K562 (cell line): ENCODE measurements around the gene ZNF692. TPM values are rescaled to one million over a fixed set of nuclear protein-coding genes. Genes with fewer than 3 reads are reported as not detected.

Source experiments
- ATAC-seq: fragments of 200-7000 bp; cut with Tn5 transposase; 3 replicates; pipeline ENCODE4 v1.9.1; 2020; ENCODE audit warnings: moderate library complexity
- BruUV-seq: library from RNA; stranded (reverse); fragments of 400-500 nt; replicated peaks from 2 replicates; lab custom pipeline; 2021; lab: Mats Ljungman, UMichigan
- CTCF ChIA-PET: fragments of 300-600 bp; formaldehyde crosslinking; extraction: SDS; loops from one replicate; lab custom pipeline; 2021; ENCODE audit warnings: low intra/inter-chr PET ratio; lab: Yijun Ruan, JAX
- POLR2A ChIA-PET: fragments of 300-600, 350-650 bp; sonication (Branson Sonifier 250); formaldehyde crosslinking; extraction: SDS; loops from one replicate; lab custom pipeline; 2021; ENCODE audit warnings: antibody characterized with exemption, inconsistent platforms; lab: Yijun Ruan, JAX
- DNase-seq, 4 experiments: peaks; one replicate each; pipeline versions ENCODE4 v3.0.0 to v3.0.0-alpha.2; 2011 to 2018; ENCODE audit warnings: low spot score in 3 of 4, mixed read lengths in 3 of 4; ENCODE audit errors: extremely low read depth in 1 of 4
- FAIRE-seq: peaks from 2 replicates; lab custom pipeline; 2011; peaks lifted over from hg19 to GRCh38; lab: Jason Lieb, UNC
- H2AFZ ChIP-seq: 2 replicates; pipeline ENCODE4 v1.6.0; 2011; ENCODE audit warnings: low read depth, low read length, control low read depth, inconsistent platforms
- H3K27ac ChIP-seq: fragments of 200-600 bp; 3 replicates; pipeline ENCODE4 v1.8.0; 2011; ENCODE audit warnings: low read depth, mild to moderate bottlenecking, control low read depth, inconsistent platforms, low read length, moderate library complexity, mixed read lengths; ENCODE audit errors: extremely low read depth
- H3K27me3 ChIP-seq, 2 experiments: fragments of 300-600 bp in 1 of 2; 2 replicates in 1 of 2; 3 replicates in 1 of 2; pipeline versions ENCODE4 v1.6.0 to v1.8.0; 2011; ENCODE audit warnings: inconsistent platforms in 2 of 2, low read length in 2 of 2, mild to moderate bottlenecking in 1 of 2, mixed read lengths in 1 of 2, moderate library complexity in 1 of 2; ENCODE audit not compliant: control insufficient read depth in 2 of 2, insufficient read depth in 2 of 2
- H3K36me3 ChIP-seq: fragments of 300-600 bp; 3 replicates; pipeline ENCODE4 v1.8.0; 2011; ENCODE audit warnings: mild to moderate bottlenecking, low read length, inconsistent platforms; ENCODE audit not compliant: control insufficient read depth, insufficient read depth
- H3K4me1 ChIP-seq, 2 experiments: fragments of 200-600 bp in 1 of 2; replicated peaks in 1 of 2; 2 replicates in 1 of 2; 3 replicates in 1 of 2; pipeline versions ENCODE4 v1.5.1 to v1.8.0; 2011; ENCODE audit warnings: inconsistent platforms in 2 of 2, low read length in 2 of 2, mild to moderate bottlenecking in 1 of 2, mixed read lengths in 1 of 2, moderate library complexity in 1 of 2; ENCODE audit not compliant: control insufficient read depth in 2 of 2, insufficient read depth in 2 of 2
- H3K4me2 ChIP-seq: 2 replicates; pipeline ENCODE4 v1.6.1; 2011; ENCODE audit warnings: low read length, control low read depth, inconsistent platforms, mixed read lengths; ENCODE audit not compliant: insufficient read depth
- H3K4me3 ChIP-seq: fragments of 200-600 bp; sonication (generic), shearing (Covaris generic); 2 replicates; pipeline ENCODE4 v1.5.1; 2016; ENCODE audit warnings: control low read depth, inconsistent platforms
- H3K79me2 ChIP-seq: fragments of 200-600 bp; 3 replicates; pipeline ENCODE4 v1.8.0; 2011; ENCODE audit warnings: low read length, inconsistent platforms; ENCODE audit not compliant: control insufficient read depth, insufficient read depth
- H3K9ac ChIP-seq, 2 experiments: 2 replicates each; pipeline versions ENCODE4 v1.6.0 to v1.6.1; 2011; ENCODE audit warnings: low read depth in 2 of 2, low read length in 2 of 2, control low read depth in 1 of 2, inconsistent platforms in 1 of 2, mild to moderate bottlenecking in 1 of 2, mixed read lengths in 1 of 2; ENCODE audit not compliant: insufficient read depth in 1 of 2
- H3K9me1 ChIP-seq: one replicate; pipeline ENCODE4 v1.6.0; 2011; ENCODE audit warnings: inconsistent platforms, mild to moderate bottlenecking, low read length, moderate library complexity; ENCODE audit not compliant: control insufficient read depth, insufficient read depth
- H3K9me3 ChIP-seq: replicated peaks from 2 replicates; pipeline ENCODE4 v1.5.1; 2011; ENCODE audit warnings: low read depth, low read length, inconsistent platforms; ENCODE audit not compliant: control insufficient read depth, insufficient read depth
- H4K20me1 ChIP-seq: replicated peaks from 2 replicates; pipeline ENCODE4 v1.6.1; 2011; ENCODE audit warnings: low read length, inconsistent platforms, mixed read lengths; ENCODE audit not compliant: control insufficient read depth, insufficient read depth
- CC2D1A ChIP-seq: fragments of 450-650 bp; IDR thresholded peaks from 2 replicates; pipeline ENCODE4 v1.6.1; 2017; ENCODE audit warnings: mild to moderate bottlenecking
- CHD4 ChIP-seq: fragments of 200-600 bp; sonication (generic); IDR thresholded peaks from 3 replicates; pipeline ENCODE4 v1.6.1; 2012; ENCODE audit warnings: low read depth, mild to moderate bottlenecking, mixed read lengths, low read length, inconsistent platforms; ENCODE audit not compliant: insufficient read depth, insufficient replicate concordance, poor library complexity, severe bottlenecking
- PHF21A ChIP-seq: fragments of 450-650 bp; IDR thresholded peaks from 2 replicates; pipeline ENCODE4 v1.6.1; 2017; ENCODE audit warnings: low read depth, borderline replicate concordance
- RBM39 ChIP-seq: fragments of 200-400 bp; formaldehyde crosslinking; optimal IDR thresholded peaks from 2 replicates; pipeline ENCODE3; 2018; ENCODE audit warnings: low read depth, low read length
- RNF2 ChIP-seq: sonication (generic); IDR thresholded peaks from 2 replicates; pipeline ENCODE4 v1.6.1; 2016
- RUNX1 ChIP-seq: sonication (generic); IDR thresholded peaks from 2 replicates; pipeline ENCODE4 v1.6.1; 2016; ENCODE audit warnings: antibody characterized with exemption, low read depth
- SP1 ChIP-seq: sonication (generic); formaldehyde crosslinking; IDR thresholded peaks from 2 replicates; pipeline ENCODE4 v1.8.1; 2022; ENCODE audit warnings: mild to moderate bottlenecking, missing genetic modification reagents
- TFAP4 ChIP-seq: sonication (generic); formaldehyde crosslinking; IDR thresholded peaks from 2 replicates; pipeline ENCODE4 v1.8.0; 2022; ENCODE audit warnings: missing genetic modification reagents, mild to moderate bottlenecking, moderate library complexity, borderline replicate concordance
- UBTF ChIP-seq, 2 experiments: IDR thresholded peaks; 2 replicates each; pipeline ENCODE4 v1.6.1; 2012; ENCODE audit warnings: improper control_type of control experiment in 2 of 2, low read depth in 2 of 2, low read length in 2 of 2, borderline replicate concordance in 1 of 2
- ZNF79 ChIP-seq: fragments of 250-450 bp; sonication (Bioruptor Pico); IDR thresholded peaks from 2 replicates; pipeline ENCODE4 v1.4.0; 2020; ENCODE audit warnings: low read depth, mild to moderate bottlenecking, moderate library complexity
- WGBS: fragments of 100-300 bp; shearing (Covaris generic); methylation state at CpG from one replicate; pipeline ENCODE4 v1.1.6; 2016; ENCODE audit warnings: low coverage, mixed read lengths; ENCODE audit not compliant: insufficient coverage; ENCODE audit errors: missing lambda C conversion rate; 5-methylcytosine and 5-hydroxymethylcytosine counted together
- in situ Hi-C: fragments of 300-500 bp; cut with MboI; formaldehyde crosslinking; loops from 4 replicates; pipeline ENCODE4 v1.15.0; 2018; ENCODE audit warnings: inconsistent platforms, mixed read lengths
- intact Hi-C: fragments of 100-400 bp; cut with micrococcal nuclease; formaldehyde crosslinking; loops from 2 replicates; pipeline ENCODE4 v1.14.2; 2022
- polyA plus RNA-seq, 8 experiments: library from polyadenylated mRNA; depleted of rRNA in 4 of 8; stranded (reverse) in 5 of 8; unstranded in 3 of 8; fragments of >200 nt; fragmentation: Nextera tagmentation in 2 of 8; fragmentation: Illumina TruSeq in 1 of 8; extraction: Ambion mirVana in 2 of 8; extraction: Trizol in 1 of 8; gene quantifications; 2 replicates each; pipeline versions ENCODE4 v1.2.1 to v1.2.3, GENCODE V29; 2011 to 2014; ENCODE audit warnings: inconsistent platforms in 1 of 8, missing spikeins in 1 of 8
- total RNA-seq, 7 experiments: library from RNA; depleted of rRNA in 6 of 7; stranded (reverse); fragments of >200 nt in 6 of 7; fragmentation: Illumina TruSeq in 2 of 7; extraction: Trizol in 2 of 7; gene quantifications; 2 replicates each; pipeline versions ENCODE4 v1.2.1 to v1.2.3, GENCODE V29; 2011 to 2021; ENCODE audit warnings: low replicate concordance in 1 of 7
- TF ChIP-seq, protein P1 (sequence below), 2 experiments: fragments of 450-650 bp; conservative IDR thresholded peaks; 2 replicates each; pipeline ENCODE4 v1.6.1; 2017; ENCODE audit warnings: mild to moderate bottlenecking in 2 of 2, moderate library complexity in 2 of 2
- TF ChIP-seq, protein P2 (sequence below): fragments of 250-450 bp; sonication (Bioruptor Pico); IDR thresholded peaks from 2 replicates; pipeline ENCODE4 v1.9.0; 2021; ENCODE audit warnings: mild to moderate bottlenecking, inconsistent platforms

The ZNF692 gene
- total and polyA plus RNA-seq, 9 of the 15 experiments (the other 6 are each of a cell fraction or from before 2014, with no cell fraction given) = 8.4 to 143 (median 55.9) TPM

DNA sequence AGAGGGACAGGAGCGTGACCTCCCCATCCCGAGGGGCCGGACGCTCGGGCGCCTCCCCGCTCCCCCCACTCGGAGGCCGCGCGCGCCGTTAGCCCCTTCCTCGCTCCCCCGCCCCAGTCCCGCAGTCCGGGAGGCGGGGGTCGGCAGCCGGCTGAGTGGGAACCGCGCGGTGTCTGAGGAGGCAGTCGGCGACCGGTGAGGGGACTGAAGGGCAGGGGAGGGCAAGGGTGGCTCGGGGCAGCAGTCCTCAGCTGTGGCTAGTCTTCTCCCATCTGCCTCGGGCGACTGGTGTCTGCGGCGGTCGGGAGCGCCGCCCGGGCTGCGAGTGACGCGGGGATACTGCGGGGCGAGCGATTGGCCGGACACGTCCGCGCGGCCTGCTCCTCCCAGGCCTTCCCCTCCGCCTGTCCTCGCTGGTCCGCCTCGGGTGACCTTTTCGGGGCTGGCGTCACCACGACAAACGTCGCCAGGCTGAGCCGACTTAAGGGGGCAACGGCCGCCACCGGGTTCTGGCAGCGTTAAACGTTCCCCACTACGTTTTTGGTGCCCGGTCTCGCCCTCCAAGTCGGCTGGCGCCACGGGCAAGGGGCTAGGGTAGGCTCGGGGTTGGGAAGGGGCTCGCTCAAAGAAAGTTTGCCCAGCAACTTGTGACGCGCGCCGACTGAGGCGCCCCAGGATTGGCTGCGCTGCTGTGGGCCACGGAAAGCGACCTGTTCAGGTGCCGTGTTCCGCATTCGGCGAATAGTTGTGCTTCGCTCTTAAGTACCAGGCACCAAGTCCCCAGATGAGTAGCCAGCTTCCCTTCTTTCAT lies 20.3 kb downstream of the ZNF692 start:
- Histone ChIP-seq H3K9ac (peak overlapping the region; percentile 88 to 96), H4K20me1 (no peaks in the 10 kb centered on the region), H3K9me1 (no peaks in the 10 kb centered on the region), H3K36me3 (peaks cover 21% of the 10 kb centered on the region; the same call in 2 of the 3 replicates), H3K4me3 (peak overlapping the region; percentile 81), H3K4me2 (peak overlapping the region; percentile 99), H3K79me2 (peaks cover 61% of the 10 kb centered on the region), H3K4me1 (peaks cover 40 to 47% of the 10 kb centered on the region in 2 experiments), H2AFZ (peak overlapping the region; percentile 93), H3K27ac (peak overlapping the region; percentile 92), H3K27me3 (no peaks in the 10 kb centered on the region), H3K9me3 (no peaks in the 10 kb centered on the region)
- under 1% methylated on average over 53 of the region's 82 CpGs for WGBS
- CTCF ChIA-PET = interaction anchor here (1.0 kb wide), 1 partner anchor 20 kb away, joined by 3 read pairs; the partner anchor contains the start of gene ZNF692
- intact Hi-C loops = loop anchor here (1.0 kb wide), 4 partner anchors 12 to 51 kb away; no protein-coding TSS in a partner anchor
- POLR2A ChIA-PET = interaction anchor here (0.6 to 6.1 kb wide), 19 partner anchors 8 to 1745 kb away, joined by 3 to 78 read pairs (median 5); partner anchors contain the start of genes PGBD2, SH3BP5L and ZNF692
- DNase-seq = peak; percentile 80 to 91 (median 84)
- peak; percentile 71 for FAIRE-seq
- in situ Hi-C loops = no loop called here
- BruUV-seq = TSS peak; percentile 61
- ATAC-seq = peak; percentile 84
- TF ChIP-seq TFAP4 (CRISPR knock-in tag) = peak; percentile 79; the same call in 1 of the 2 replicates
- TF ChIP-seq, protein P1, sequence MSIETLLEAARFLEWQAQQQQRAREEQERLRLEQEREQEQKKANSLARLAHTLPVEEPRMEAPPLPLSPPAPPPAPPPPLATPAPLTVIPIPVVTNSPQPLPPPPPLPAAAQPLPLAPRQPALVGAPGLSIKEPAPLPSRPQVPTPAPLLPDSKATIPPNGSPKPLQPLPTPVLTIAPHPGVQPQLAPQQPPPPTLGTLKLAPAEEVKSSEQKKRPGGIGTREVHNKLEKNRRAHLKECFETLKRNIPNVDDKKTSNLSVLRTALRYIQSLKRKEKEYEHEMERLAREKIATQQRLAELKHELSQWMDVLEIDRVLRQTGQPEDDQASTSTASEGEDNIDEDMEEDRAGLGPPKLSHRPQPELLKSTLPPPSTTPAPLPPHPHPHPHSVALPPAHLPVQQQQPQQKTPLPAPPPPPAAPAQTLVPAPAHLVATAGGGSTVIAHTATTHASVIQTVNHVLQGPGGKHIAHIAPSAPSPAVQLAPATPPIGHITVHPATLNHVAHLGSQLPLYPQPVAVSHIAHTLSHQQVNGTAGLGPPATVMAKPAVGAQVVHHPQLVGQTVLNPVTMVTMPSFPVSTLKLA (conservative IDR thresholded peaks at IDR 0.05) = peak; percentile 43 to 51; a peak in 2 of 4 replicates
- TF ChIP-seq CHD4 = no peak
- TF ChIP-seq, protein P2, sequence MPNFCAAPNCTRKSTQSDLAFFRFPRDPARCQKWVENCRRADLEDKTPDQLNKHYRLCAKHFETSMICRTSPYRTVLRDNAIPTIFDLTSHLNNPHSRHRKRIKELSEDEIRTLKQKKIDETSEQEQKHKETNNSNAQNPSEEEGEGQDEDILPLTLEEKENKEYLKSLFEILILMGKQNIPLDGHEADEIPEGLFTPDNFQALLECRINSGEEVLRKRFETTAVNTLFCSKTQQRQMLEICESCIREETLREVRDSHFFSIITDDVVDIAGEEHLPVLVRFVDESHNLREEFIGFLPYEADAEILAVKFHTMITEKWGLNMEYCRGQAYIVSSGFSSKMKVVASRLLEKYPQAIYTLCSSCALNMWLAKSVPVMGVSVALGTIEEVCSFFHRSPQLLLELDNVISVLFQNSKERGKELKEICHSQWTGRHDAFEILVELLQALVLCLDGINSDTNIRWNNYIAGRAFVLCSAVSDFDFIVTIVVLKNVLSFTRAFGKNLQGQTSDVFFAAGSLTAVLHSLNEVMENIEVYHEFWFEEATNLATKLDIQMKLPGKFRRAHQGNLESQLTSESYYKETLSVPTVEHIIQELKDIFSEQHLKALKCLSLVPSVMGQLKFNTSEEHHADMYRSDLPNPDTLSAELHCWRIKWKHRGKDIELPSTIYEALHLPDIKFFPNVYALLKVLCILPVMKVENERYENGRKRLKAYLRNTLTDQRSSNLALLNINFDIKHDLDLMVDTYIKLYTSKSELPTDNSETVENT = no peak
- no peak for TF ChIP-seq RUNX1
- 0 out of 2 replicates have a peak, but pooled peaks have one; percentile 62 for TF ChIP-seq RNF2
- TF ChIP-seq ZNF79 = no peak
- TF ChIP-seq RBM39 = no peak
- TF ChIP-seq UBTF (IDR thresholded peaks at IDR 0.05; ENCODE audit: borderline replicate concordance in 1 of 2, low read depth in 2 of 2, low read length in 2 of 2) = peak in 1 of 2 experiments; percentile 82; a peak in 1 of 4 replicates
- no peak for TF ChIP-seq CC2D1A
- TF ChIP-seq PHF21A = peak; percentile 66; the same call in 1 of the 2 replicates
- TF ChIP-seq SP1 (CRISPR knock-in tag) = peak; percentile 77; the same call in 1 of the 2 replicates
